Astrocyte (in vitro differentiated cells and primary cell): ENCODE measurements around the gene ZMYM1.

ENCODE experiments used
- EZH2 ChIP-seq: IDR thresholded peaks from 2 replicates; pipeline ENCODE4 v1.6.1; 2012; ENCODE audit warnings: mild to moderate bottlenecking, low read length, inconsistent platforms; ENCODE audit not compliant: insufficient read depth
- TF ChIP-seq, protein P1 (sequence below): IDR thresholded peaks from 2 replicates; pipeline ENCODE4 v1.5.1; 2011; ENCODE audit warnings: low read depth, mild to moderate bottlenecking, inconsistent platforms, low read length, moderate library complexity; ENCODE audit not compliant: insufficient read depth

DNA sequence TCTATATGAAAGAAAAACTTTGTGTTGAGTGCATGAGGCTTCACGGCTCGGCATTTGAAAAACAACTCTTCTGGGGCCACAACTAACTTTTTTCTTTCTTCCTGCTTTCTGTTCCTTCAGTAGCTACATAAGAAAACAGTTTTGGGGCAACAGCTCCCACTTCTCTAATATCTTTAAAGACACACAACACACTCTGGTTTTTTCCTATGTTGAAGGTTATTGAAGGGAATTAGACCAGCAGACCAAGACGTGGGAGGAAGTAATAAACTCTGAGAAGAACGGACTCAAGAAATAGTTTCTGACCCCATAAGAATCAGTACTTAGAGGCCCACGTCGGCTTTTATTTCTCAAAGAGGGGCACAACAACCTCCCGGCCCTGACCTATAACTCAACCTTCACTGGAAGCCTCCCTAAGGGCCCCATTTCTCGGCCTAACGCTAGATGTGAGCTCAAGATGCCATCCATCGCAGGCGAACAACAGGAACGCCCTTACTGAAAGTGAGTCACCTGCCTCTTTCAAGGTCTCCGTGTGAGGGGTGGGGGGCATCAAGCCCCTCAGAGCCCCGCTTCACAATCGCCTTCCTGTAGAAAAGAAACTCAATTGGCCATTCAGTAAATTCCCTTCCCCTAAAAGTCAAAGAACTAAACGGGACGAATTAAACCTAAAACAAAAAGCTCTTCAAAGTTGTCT, 48.3 kb upstream of the ZMYM1 start:
- TF ChIP-seq, protein P1, sequence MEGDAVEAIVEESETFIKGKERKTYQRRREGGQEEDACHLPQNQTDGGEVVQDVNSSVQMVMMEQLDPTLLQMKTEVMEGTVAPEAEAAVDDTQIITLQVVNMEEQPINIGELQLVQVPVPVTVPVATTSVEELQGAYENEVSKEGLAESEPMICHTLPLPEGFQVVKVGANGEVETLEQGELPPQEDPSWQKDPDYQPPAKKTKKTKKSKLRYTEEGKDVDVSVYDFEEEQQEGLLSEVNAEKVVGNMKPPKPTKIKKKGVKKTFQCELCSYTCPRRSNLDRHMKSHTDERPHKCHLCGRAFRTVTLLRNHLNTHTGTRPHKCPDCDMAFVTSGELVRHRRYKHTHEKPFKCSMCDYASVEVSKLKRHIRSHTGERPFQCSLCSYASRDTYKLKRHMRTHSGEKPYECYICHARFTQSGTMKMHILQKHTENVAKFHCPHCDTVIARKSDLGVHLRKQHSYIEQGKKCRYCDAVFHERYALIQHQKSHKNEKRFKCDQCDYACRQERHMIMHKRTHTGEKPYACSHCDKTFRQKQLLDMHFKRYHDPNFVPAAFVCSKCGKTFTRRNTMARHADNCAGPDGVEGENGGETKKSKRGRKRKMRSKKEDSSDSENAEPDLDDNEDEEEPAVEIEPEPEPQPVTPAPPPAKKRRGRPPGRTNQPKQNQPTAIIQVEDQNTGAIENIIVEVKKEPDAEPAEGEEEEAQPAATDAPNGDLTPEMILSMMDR = no peak
- TF ChIP-seq EZH2 = no peak
